ENCODE data around the gene FBXL19.

DNA sequence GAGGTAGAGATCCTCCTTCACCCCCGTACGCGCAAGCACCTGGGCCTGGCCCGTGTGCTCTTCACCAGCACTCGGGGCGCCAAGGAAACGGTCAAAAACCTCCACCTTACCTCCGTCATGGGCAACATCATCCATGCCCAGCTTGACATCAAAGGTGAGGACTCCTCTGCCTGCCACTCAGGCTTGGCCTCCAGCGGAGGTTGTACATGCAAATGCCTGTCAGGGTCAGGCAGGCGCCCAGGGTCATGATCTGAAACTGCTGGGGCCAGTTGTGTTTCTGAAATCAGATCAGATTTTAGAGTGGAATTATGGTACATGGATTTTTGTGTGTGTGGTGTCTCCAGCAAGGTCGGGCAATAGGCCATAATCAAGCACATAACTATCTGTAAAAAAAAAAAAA is 38.0 kb downstream of the FBXL19 start:
- TF ChIP-seq ZNF138 (CRISPR knock-in tag; IDR thresholded peaks at IDR 0.05; ENCODE audit: low read depth) (no peak), CBFB (CRISPR knock-in tag; IDR thresholded peaks at IDR 0.05) (no peak), TP53 (CRISPR knock-in tag; conservative IDR thresholded peaks at IDR 0.05) (no peak), MXI1 (IDR thresholded peaks at IDR 0.05; ENCODE audit: borderline replicate concordance, low read depth, low read length) (no peak), ZSCAN21 (CRISPR knock-in tag; IDR thresholded peaks at IDR 0.05; ENCODE audit: borderline replicate concordance) (no peak)
- TF ChIP-seq, protein P1, sequence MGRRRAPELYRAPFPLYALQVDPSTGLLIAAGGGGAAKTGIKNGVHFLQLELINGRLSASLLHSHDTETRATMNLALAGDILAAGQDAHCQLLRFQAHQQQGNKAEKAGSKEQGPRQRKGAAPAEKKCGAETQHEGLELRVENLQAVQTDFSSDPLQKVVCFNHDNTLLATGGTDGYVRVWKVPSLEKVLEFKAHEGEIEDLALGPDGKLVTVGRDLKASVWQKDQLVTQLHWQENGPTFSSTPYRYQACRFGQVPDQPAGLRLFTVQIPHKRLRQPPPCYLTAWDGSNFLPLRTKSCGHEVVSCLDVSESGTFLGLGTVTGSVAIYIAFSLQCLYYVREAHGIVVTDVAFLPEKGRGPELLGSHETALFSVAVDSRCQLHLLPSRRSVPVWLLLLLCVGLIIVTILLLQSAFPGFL (CRISPR knock-in tag; IDR thresholded peaks at IDR 0.05), result no peak
- TF ChIP-seq, protein P2, sequence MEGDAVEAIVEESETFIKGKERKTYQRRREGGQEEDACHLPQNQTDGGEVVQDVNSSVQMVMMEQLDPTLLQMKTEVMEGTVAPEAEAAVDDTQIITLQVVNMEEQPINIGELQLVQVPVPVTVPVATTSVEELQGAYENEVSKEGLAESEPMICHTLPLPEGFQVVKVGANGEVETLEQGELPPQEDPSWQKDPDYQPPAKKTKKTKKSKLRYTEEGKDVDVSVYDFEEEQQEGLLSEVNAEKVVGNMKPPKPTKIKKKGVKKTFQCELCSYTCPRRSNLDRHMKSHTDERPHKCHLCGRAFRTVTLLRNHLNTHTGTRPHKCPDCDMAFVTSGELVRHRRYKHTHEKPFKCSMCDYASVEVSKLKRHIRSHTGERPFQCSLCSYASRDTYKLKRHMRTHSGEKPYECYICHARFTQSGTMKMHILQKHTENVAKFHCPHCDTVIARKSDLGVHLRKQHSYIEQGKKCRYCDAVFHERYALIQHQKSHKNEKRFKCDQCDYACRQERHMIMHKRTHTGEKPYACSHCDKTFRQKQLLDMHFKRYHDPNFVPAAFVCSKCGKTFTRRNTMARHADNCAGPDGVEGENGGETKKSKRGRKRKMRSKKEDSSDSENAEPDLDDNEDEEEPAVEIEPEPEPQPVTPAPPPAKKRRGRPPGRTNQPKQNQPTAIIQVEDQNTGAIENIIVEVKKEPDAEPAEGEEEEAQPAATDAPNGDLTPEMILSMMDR (CRISPR knock-in tag; IDR thresholded peaks at IDR 0.05), result no peak

Data from HepG2 (cell line).